Cardiac fibroblast (primary cell): Measurements from ENCODE around the gene EPB41.

Source experiments
- DNase-seq, 2 donors: peaks; one replicate each; pipeline versions ENCODE4 v3.0.0 to v3.0.0-alpha.2; 2010; ENCODE audit warnings: low read depth in 2 of 2
- H3K4me3 ChIP-seq, 2 donors: replicated peaks in 1 of 2; 1 replicate in 1 of 2; 2 replicates in 1 of 2; pipeline ENCODE4 v1.5.1; 2011; ENCODE audit warnings: low read depth in 2 of 2, low read length in 2 of 2, mild to moderate bottlenecking in 2 of 2, moderate library complexity in 1 of 2
- CTCF ChIP-seq: IDR thresholded peaks from one replicate; pipeline ENCODE4 v1.5.1; 2011; ENCODE audit warnings: low read depth, mild to moderate bottlenecking, low read length, inconsistent platforms

Gene EPB41

GRCh38 chr1:28886731-28887418 lies 27.5 kb upstream of the EPB41 start:
- peak overlapping the region; percentile 51 to 81 for H3K4me3 ChIP-seq
- no peak for TF ChIP-seq CTCF
- DNase-seq: peak; percentile 45 to 79

GRCh38 chr1:28887419-28887834 lies 26.9 kb upstream of the EPB41 start:
- DNase-seq: no peak
- TF ChIP-seq CTCF: no peak
- H3K4me3 ChIP-seq: peak overlapping the region; percentile 51 to 81

GRCh38 chr1:28887835-28888682 lies 26.3 kb upstream of the EPB41 start:
- DNase-seq: peak in 1 of 2 donors; percentile 35
- H3K4me3 ChIP-seq: peak overlapping the region; percentile 51 to 81
- no peak for TF ChIP-seq CTCF

GRCh38 chr1:28888915-28889314 lies 25.5 kb upstream of the EPB41 start:
- DNase-seq: no peak
- no peak overlapping the region for H3K4me3 ChIP-seq
- no peak for TF ChIP-seq CTCF

- H3K4me3 ChIP-seq: no peak overlapping the region
- TF ChIP-seq CTCF: no peak
- no peak for DNase-seq
These were observed 25.0 kb upstream of the EPB41 start for GRCh38 chr1:28889357-28889756.

- TF ChIP-seq CTCF: no peak
- H3K4me3 ChIP-seq: no peak overlapping the region
- no peak for DNase-seq
These were observed 23.9 kb upstream of the EPB41 start for GRCh38 chr1:28890435-28890834.
